WI38 (cell line): Measurements from ENCODE around the gene KIR2DL3.
"Not testable (repeated sequence)": the region's sequence is repeated elsewhere in the genome, so short reads cannot be mapped to it uniquely, and the experiment has no call there.

ENCODE experiments used
- H3K4me3 ChIP-seq: 2 replicates; pipeline ENCODE4 v1.5.1; 2011; ENCODE audit warnings: low read depth, mild to moderate bottlenecking, control low read depth, low read length
- CTCF ChIP-seq: IDR thresholded peaks from 2 replicates; pipeline ENCODE4 v1.5.1; 2012; ENCODE audit warnings: low read depth, mild to moderate bottlenecking, control low read depth, low read length

The KIR2DL3 gene

GRCh38 chr19:54769646-54770045, 31.3 kb downstream of the KIR2DL3 start, which contains the start of gene KIR2DL1:
Gene KIR2DL1, plus strand, starts transcription at chr19:54769793. Its CDS starts 58 bp downstream, at chr19:54769851.
- not testable (repeated sequence) for H3K4me3 ChIP-seq

DNA sequence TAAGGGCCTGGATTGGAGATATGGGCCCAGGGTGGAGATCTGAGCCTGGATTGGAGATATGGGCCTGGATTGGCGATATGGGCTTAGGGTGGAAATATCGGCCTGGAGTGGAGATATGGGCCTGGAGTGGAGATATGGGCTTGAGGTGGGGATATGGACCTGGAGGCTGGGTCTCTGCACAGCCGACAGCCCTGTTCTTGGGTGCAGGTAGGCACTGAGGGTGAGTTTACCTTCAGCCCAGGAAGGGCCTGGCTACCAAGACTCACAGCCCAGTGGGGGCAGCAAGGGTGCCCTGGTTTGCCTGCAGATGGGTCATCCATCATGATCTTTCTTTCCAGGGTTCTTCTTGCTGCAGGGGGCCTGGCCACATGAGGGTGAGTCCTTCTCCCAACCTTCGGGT, 32.2 kb downstream of the KIR2DL3 start:
- H3K4me3 ChIP-seq: not testable (repeated sequence)

DNA sequence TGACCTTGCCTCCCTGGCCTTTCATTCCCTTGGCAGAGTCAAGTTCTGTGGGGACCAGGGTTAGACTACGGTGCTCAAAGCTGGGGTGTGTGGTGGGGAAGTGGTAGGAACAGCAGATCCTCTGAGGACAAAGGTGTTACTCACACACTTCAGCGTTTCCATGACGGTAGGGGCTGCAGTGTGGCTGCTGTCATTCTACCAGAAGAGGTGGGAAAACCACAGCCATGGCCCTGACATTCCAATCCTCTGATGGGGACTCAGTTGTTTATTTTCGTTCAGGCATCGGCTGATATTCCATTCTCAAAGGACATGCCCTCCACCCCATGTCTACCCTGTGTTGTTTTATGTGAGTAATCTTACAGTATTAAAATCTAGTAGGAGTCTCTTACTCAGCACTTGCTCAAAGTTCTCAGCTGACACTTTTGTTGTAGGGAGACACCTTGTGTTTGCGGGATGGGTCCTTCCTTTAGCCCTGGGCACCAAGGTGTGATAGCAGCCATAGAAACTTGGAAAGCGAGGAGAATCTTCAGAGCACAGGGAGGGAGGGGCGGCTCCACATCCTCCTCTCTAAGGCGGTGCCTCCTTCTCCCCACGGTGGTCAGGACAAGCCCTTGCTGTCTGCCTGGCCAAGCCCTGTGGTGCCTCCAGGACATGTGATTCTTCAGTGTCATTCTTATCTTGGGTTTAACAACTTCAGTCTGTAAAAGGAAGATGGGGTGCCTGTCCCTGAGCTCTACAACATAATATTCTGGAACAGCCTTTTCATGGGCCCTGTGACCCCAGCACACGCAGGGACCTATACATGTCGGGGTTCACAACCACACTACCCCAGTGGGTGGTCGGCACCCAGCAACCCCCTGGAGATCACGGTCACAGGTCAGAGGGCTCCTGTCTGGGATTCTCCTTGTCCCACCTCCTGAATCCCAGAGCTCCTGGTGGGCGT, 33.0 kb downstream of the KIR2DL3 start:
- not testable (repeated sequence) for H3K4me3 ChIP-seq

- H3K4me3 ChIP-seq: not testable (repeated sequence)
Measured at GRCh38 chr19:54772666-54773065, 34.4 kb downstream of the KIR2DL3 start.

DNA sequence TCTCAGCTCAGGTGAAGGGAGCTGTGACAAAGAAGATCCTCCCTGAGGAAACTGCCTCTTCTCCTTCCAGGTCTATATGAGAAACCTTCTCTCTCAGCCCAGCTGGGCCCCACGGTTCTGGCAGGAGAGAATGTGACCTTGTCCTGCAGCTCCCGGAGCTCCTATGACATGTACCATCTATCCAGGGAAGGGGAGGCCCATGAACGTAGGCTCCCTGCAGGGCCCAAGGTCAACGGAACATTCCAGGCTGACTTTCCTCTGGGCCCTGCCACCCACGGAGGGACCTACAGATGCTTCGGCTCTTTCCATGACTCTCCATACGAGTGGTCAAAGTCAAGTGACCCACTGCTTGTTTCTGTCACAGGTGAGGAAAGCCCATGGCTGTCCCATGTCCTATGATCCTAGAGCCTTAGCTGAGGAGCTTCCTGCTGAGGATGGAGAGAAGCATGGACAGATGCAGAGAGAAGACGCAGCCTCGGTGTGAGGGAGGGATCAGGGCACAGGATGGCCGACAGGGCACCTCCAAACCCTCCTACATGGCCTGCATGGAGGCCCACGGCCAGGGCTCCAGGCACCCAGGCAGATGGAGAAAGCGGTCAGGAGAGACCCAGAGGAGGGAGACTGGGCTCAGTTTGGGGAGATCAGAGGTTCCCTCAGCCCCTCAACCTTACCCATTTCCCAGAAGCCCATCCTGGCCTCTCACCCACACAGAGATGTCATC, 36.9 kb downstream of the KIR2DL3 start:
- not testable (repeated sequence) for H3K4me3 ChIP-seq

DNA sequence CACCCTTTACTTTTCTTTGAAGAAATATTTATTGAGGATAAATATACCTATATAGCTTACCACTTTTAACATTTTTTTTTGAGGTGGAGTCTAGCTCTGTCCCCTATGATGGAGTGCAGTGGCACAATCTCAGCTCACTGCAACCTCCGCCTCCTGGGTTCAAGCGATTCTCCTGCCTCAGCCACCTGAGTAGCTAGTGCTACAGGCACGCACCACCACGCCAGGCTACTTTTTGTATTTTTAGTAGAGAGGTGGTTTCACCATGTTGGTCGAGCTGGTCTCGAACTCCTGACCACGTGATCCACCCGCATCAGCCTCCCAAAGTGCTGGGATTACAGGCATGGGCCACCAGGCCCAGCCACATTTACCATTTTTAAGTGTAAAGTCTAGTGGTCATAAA, 37.5 kb downstream of the KIR2DL3 start:
- not testable (repeated sequence) for H3K4me3 ChIP-seq

- not testable (repeated sequence) for H3K4me3 ChIP-seq
Measured at GRCh38 chr19:54777851-54778250, 39.5 kb downstream of the KIR2DL3 start.

DNA sequence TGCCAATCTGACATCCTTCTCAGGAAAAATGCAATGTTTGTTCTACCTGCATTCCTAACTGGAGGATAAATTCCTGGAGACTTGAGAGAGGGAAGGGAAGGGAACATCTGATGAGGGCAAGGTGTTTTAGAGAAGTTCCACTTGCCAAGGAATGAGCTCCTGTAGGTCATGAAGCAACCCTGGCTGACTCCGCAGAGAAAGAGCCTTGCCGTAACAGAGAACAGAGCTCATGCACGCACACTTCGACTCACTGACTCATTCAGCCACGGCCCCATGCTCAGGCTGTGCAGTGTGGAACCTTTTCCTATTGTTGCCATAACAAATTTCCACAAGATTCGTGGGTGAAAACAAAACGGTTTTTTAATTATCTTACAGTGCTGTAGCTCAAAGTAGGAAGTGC, 40.6 kb downstream of the KIR2DL3 start:
- not testable (repeated sequence) for H3K4me3 ChIP-seq

GRCh38 chr19:54782916-54783315, 44.6 kb downstream of the KIR2DL3 start:
- not testable (repeated sequence) for H3K4me3 ChIP-seq

DNA sequence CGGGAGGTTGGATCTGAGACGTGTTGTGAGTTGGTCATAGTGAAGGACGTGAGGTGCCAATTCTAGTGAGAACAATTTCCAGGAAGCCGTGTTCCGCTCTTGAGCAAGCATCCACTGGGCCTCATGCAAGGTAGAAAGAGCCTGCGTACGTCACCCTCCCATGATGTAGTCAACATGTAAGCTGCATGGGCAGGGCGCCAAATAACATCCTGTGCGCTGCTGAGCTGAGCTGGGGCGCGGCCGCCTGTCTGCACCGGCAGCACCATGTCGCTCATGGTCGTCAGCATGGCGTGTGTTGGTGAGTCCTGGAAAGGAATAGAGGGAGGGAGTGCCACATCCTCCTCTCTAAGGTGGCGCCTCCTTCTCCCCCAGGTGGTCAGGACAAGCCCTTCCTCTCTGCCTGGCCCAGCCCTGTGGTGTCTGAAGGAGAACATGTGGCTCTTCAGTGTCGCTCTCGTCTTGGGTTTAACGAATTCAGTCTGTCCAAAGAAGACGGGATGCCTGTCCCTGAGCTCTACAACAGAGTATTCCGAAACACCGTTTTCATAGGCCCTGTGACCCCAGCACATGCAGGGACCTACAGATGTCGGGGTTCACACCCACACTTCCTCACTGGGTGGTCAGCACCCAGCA, 47.9 kb downstream of the KIR2DL3 start:
- not testable (repeated sequence) for H3K4me3 ChIP-seq

- not testable (repeated sequence) for H3K4me3 ChIP-seq
Measured at GRCh38 chr19:54788154-54788553, 49.8 kb downstream of the KIR2DL3 start.

- H3K4me3 ChIP-seq: no peak overlapping the region
- no peak for TF ChIP-seq CTCF
Measured at GRCh38 chr19:54790711-54791110, 52.4 kb downstream of the KIR2DL3 start.

- H3K4me3 ChIP-seq: no peak overlapping the region
- TF ChIP-seq CTCF: no peak
Measured at GRCh38 chr19:54791476-54791875, 53.2 kb downstream of the KIR2DL3 start.
